ENCODE results near the gene CYCS.
"Not testable (repeated sequence)": the region's sequence is repeated elsewhere in the genome, so short reads cannot be mapped to it uniquely, and the experiment has no call there.

The CYCS gene

DNA sequence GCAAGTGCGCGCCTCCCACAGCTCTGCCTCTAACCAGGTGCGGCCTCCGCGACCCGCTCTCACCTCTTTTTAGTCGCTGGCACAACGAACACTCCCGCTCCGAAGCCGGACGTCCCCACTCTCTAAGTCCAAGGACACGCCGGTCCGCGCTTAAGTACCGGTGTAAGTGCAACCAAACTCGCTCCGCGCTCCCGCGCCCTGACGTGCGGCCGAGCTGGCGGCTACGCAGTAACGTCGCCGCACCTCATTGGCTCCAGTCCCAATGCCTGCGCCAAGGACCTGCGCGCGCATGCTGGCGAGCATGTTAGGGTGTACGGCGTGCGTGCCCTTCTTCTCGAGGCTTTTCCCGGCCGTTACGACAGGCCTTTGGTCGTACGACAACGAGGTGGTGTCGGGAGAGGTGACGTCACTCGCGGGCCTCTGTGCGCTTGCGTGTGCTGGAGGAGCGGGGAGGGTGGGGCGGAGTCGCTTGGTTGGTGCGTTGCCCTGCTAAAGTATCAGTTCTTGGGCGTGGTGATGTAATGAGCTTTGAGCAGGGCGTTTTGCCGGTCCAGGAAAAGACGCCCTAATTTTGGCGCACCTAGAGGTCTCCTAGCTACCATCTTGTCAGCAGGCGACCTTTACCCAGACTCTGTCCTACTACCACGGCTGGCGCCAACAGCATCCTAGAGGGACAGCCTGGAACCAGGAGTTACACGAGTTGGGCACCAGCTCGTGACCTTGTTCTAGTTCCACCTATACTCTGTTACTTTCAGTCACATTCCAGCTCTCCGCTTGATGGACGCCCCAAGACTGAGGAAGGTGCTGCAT lies at the start of gene CYCS:
Gene CYCS (minus strand): TSS at position 124 of the 810 bp plus-strand sequence. CDS start 1,141 bp downstream, outside the sequence.
- peak; percentile 100 for DNase-seq (ENCODE audit: low read depth, low spot score)

DNA sequence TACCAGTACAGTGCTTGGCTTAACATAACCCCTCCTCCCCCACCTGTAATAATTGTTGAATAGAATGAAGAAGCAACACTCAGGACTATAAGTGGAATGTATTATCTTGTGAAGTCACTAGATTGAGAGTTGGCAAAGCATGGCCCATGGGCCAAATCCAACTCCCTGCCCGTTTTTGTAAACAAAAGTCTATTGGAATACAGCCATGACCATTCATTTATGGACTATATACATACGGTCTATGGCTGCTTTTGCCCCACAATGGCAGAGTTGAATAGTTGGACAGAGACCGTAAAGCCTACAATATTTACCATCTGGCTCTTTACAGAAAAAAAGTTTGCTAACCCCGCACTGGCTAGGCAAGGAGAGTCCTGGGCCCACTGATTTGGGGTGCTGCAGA lies 48.1 kb upstream of the CYCS start:
- DNase-seq (ENCODE audit: low read depth, low spot score) = no peak

DNA sequence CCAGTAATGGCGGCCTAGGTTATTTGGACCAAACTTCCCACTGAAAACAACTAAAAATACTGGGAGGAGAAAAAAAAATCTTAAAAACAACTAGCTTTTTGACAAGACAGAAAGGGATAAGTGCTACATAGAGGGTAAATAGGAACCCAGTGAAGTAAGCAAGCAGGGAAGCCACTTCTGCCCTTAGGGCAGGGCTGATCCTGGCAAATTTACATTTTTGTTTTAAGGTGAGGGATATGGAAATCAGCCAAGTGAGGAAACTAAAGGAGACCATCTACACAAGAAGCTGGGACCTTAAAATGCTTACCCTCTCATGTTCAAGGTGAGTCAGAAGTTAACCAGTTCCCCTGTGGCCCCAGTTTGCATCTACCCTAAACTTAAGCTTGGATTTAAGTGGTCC lies 46.5 kb upstream of the CYCS start:
- DNase-seq (ENCODE audit: low read depth, low spot score) = peak; percentile 49

GRCh38 chr7:25171071-25171470 lies 46.0 kb upstream of the CYCS start:
- no peak for DNase-seq (ENCODE audit: low read depth, low spot score)

DNA sequence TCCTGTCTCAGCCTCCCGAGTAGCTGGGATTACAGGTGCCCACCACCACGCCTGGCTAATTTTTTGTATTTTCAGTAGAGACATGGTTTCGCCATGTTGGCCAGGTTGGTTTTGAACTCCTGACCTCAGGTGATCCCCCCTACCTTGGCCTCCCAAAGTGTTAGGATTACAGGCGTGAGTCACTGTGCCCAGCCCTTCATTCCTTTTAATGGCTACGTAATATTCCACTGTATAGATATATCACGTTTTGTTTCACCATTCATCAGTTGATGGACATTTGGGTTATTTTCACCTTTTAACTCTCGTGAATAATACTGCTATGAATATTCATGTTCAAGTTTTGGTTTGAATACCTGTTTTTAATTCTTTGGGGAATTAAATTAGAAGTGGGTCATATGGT lies 44.6 kb upstream of the CYCS start:
- no peak for DNase-seq (ENCODE audit: low read depth, low spot score)

DNA sequence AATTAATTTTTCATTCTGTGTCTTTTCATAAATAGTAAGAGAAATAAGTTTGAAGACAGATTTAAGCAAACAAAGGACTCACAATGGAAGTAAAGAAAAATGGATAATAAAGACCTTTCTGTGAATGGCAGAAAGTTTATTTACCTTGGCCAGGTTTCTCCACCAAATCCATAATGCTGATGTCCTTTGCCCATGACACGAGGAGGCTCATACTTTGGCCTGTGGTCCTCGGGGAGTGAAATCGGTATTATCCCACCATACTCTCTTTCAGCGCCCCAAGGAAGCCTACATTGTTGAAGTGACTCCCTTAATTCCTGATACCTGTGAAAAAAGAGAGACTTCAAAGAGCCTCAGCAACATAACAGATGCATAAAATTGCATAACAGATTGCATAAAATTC lies 43.1 kb upstream of the CYCS start:
- no peak for DNase-seq (ENCODE audit: low read depth, low spot score)

- DNase-seq (ENCODE audit: low read depth, low spot score) = no peak
These were observed 42.3 kb upstream of the CYCS start for GRCh38 chr7:25167262-25167843.

- not testable (repeated sequence) for DNase-seq (ENCODE audit: low read depth, low spot score)
These were observed 35.0 kb upstream of the CYCS start for GRCh38 chr7:25159983-25160596.

DNA sequence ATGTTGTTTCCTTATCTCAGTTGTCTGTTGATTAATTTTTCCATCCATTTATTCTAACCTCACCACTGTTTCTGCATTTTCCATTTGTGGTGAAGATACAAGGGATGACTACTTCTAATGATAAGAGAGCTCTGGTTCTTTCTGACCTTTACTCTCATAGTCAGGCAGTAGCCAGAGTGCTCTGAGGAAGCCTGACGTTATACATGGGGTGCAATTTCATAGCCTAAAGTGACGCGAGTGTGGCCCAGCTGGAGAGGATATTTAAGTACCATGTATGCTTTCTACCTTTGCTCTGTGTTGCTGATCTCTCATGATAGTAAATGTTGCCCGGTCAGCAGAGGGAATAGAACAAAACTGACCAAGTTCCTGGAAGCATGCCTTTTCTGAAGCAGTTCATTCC lies 33.9 kb upstream of the CYCS start:
- DNase-seq (ENCODE audit: low read depth, low spot score) = no peak

DNA sequence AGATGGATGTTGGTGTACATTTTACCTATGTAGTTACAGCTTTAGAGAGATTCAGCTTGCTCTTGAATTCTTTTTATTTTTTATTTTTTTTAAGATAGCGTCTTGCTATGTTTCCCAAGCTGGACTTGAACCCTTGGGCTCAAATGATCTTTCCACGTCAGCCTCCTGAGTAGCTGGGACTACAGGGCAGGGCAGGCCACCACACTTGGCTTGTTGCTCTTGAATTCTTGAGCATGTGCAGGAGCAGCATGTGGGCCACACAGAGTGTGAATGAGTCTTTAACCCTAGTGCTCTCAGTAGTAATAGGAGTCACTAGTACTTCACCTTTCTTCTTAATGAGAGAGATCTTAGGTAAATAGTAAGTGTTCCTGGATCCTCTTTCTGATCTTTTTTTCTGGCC lies 26.7 kb upstream of the CYCS start:
- no peak for DNase-seq (ENCODE audit: low read depth, low spot score)

DNA sequence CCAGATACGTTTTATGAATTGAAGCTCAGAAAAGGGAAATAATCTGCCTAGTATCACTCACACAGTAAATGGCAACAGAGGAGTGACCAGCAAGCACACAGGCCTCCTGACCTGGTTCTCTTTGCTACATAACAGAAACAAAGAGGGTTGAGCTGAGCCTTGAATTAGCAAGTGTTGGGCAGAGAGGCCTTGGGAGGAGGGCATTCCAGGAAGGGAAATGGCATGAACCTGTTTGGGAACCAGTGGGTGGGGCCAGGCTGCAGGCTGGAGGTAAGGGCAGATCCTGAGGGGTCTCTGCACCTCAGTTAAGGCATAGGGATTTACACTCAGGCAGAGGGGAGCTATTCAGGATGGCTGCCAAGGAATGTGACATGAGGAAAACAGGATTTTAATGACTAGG lies 24.8 kb upstream of the CYCS start:
- DNase-seq (ENCODE audit: low read depth, low spot score) = peak; percentile 31

DNA sequence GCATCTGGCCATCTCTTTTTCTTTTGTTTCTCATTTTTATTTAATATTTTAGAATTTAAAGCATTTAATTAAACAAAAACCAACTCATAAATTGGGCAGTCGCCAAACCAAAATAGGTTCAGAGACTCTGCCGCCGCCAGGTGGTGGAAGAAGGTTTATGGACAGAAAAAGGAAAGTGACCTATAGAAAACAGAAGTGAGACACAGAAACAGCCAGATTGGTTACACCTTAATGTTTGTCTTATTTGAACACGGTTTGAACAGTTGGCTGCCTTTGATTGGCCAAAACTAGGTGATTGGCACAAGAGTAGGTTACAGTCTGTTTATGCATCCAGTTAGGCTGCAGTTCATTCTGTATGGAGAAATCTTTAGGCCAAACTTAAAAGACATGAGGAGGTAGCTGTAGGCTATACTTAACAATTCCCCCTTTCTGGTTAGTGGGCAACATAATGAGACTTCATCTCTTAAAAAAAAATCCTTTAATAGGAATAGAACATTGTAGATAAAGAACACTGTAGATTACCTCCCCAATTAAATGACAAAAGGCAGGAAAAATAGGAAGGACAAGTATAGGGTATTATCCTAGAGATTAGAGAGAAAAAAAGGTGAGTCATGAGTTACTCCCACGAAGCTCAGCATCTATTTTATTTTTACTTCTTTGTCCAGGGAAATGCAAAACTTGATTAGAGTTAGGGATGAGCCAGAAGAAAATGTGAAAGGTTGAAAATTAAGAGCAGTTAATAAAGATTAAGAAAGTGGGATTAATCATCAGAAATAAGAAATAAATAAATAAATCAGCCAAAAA lies 23.9 kb upstream of the CYCS start:
- no peak for DNase-seq (ENCODE audit: low read depth, low spot score)

- DNase-seq (ENCODE audit: low read depth, low spot score) = no peak
These were observed 18.7 kb upstream of the CYCS start for GRCh38 chr7:25143763-25144162.

DNA sequence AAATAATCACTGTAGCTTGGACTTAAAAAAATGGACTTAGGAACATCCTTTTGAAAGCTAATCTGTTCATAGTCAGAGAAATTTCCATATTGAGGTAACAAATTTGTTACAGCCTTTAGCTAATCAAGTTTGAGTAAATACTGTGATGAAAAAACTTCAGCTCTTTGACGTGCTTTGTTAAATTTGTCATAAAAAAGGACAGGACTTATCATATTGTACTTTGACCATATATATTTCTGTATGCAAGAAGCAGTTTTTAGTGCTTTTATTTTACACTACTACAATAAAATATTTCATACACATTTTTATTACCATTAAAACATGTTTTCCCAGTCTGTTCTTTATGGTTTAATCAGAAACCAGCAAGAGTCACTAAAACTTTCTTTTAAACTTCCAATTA lies 14.5 kb upstream of the CYCS start:
- no peak for DNase-seq (ENCODE audit: low read depth, low spot score)

- DNase-seq (ENCODE audit: low read depth, low spot score) = no peak
These were observed 9.4 kb upstream of the CYCS start for GRCh38 chr7:25134358-25135010.

DNA sequence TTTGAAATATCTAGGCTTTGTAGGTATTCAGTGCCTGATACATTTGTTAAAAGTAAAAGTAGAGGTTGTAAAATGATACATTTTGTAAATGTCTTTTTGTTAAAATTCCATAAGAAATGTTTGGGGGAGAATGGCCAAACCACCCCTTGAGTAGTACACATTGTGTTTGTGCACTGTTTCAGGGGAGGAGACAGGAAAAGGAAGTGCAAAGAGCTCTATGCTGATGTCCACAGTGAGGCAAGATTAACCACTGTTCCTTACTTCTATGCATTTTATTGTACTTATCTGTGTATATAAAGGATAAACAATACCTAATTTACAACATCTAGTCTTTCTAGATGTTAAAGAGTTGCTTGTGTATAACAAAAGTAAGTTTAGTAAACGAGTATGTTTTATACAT lies 7.4 kb upstream of the CYCS start:
- DNase-seq (ENCODE audit: low read depth, low spot score) = no peak

GRCh38 chr7:25126751-25127150 lies 1.7 kb upstream of the CYCS start:
- DNase-seq (ENCODE audit: low read depth, low spot score) = no peak

DNA sequence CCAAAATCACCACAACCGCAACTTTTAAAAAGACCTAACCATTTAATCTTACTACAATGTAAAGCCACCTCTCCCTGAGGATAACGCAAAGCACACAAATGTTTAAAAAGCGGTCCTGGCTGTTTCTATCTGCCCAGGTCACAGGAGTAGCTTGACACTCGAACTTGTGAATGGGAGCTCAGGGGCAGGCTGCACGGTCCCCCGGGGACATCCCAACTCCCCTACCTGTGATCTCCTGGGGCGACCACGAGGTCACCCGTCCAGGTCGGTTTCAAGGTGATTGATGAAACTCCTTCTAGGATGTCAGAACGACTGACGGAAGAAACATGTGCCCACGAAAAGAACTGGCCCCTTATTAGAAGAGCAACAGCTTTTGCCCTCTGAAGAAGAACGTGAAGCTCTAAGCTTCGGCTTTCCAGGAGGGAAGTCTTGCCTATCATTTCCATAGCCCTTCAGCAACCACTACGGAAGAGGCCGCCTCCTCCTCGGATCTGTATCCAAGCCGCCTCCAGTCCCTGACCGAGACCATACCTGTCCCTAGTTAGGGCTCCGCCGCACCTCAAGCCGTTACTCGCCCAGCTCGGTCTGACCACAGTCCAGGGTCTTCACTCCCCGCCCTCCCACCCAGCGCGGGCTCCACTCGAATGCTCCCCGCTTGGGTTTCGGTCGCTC lies 459 bp downstream of the CYCS start:
- peak; percentile 45 for DNase-seq (ENCODE audit: low read depth, low spot score)

- no peak for DNase-seq (ENCODE audit: low read depth, low spot score)
These were observed 2.7 kb downstream of the CYCS start for GRCh38 chr7:25122373-25122772.

DNA sequence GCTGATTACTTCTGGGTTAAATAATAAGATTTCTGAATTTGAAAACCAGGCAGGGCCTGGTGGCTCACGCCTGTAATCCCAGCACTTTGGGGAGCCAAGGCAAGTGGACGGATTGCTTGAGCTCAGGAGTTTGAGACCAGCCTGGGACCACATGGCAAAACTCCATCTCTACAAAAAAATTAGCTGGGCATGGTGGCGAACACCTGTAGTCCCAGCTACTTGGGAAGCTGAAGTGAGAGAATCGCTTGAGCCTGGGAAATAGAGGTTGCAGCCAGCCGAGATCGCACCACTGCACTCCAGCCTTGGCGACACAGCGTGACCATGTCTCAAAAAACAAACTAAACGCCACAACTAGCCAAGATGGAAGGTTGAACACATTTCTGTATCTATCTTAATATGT lies 3.5 kb downstream of the CYCS start:
- DNase-seq (ENCODE audit: low read depth, low spot score) = no peak

DNA sequence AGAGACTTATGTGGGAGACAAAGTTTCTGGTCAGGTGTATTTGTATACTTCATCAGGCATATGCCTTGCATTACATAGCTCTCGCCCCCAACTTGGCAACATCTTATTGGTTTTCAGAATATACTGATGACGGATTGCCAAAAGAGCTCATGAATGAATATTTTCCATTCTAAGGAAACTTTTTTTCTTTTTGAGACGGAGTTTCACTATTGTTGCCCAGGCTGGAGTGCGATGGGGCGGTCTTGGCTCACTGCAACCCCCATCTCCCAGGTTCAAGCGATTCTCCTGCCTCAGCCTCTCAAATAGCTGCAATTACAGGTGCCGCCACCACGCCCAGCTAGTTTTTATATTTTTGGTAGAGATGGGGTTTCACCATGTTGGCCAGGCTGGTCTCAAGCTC lies 6.0 kb downstream of the CYCS start:
- DNase-seq (ENCODE audit: low read depth, low spot score) = no peak
